SK-N-SH treated with all-trans-retinoic acid at 6 μM for 48 hours (cell line): Measurements from ENCODE around the gene IFRD2.

Experiments used
- ARNTL ChIP-seq: fragments of 450-650 bp; formaldehyde crosslinking; IDR thresholded peaks from 2 replicates; pipeline ENCODE4 v1.5.0; 2020; ENCODE audit warnings: low read depth, mild to moderate bottlenecking, moderate library complexity, borderline replicate concordance
- BACH2 ChIP-seq: fragments of 250-450 bp; sonication (Bioruptor Pico); IDR thresholded peaks from 2 replicates; pipeline ENCODE4 v1.9.0; 2021; ENCODE audit warnings: mild to moderate bottlenecking, borderline replicate concordance
- GLIS3 ChIP-seq: fragments of 250-450 bp; sonication (Bioruptor Pico); IDR thresholded peaks from 2 replicates; pipeline ENCODE4 v1.5.0; 2020; ENCODE audit warnings: mild to moderate bottlenecking, moderate library complexity
- PPARA ChIP-seq: fragments of 250-450 bp; sonication (Bioruptor Pico); IDR thresholded peaks from 2 replicates; pipeline ENCODE4 v1.5.0; 2020; ENCODE audit warnings: mild to moderate bottlenecking, borderline replicate concordance
- RARB ChIP-seq: fragments of 250-450 bp; sonication (Bioruptor Pico); IDR thresholded peaks from 2 replicates; pipeline ENCODE4 v1.8.0; 2021; ENCODE audit warnings: mild to moderate bottlenecking, moderate library complexity
- SNAI2 ChIP-seq: fragments of 250-450 bp; sonication (Bioruptor Pico); IDR thresholded peaks from 2 replicates; pipeline ENCODE4 v1.5.0; 2020; ENCODE audit warnings: mild to moderate bottlenecking, moderate library complexity
- ZFP3 ChIP-seq: fragments of 250-450 bp; sonication (Bioruptor Pico); IDR thresholded peaks from 2 replicates; pipeline ENCODE4 v1.5.0; 2020; ENCODE audit warnings: mild to moderate bottlenecking, moderate library complexity
- ZFP30 ChIP-seq: fragments of 450-650 bp; formaldehyde crosslinking; IDR thresholded peaks from 2 replicates; pipeline ENCODE4 v1.5.0; 2022; ENCODE audit warnings: mild to moderate bottlenecking, moderate library complexity
- TF ChIP-seq, protein P1 (sequence below): fragments of 250-450 bp; sonication (Bioruptor Pico); IDR thresholded peaks from 2 replicates; pipeline ENCODE4 v1.8.0; 2020; ENCODE audit warnings: mild to moderate bottlenecking, moderate library complexity, borderline replicate concordance

- no peak for TF ChIP-seq ZFP30 (CRISPR knock-in tag)
- no peak for TF ChIP-seq GLIS3
- TF ChIP-seq SNAI2: no peak
- TF ChIP-seq RARB (CRISPR knock-in tag): no peak
- no peak for TF ChIP-seq ARNTL
- no peak for TF ChIP-seq BACH2
- no peak for TF ChIP-seq PPARA (CRISPR knock-in tag)
- TF ChIP-seq, protein P1, sequence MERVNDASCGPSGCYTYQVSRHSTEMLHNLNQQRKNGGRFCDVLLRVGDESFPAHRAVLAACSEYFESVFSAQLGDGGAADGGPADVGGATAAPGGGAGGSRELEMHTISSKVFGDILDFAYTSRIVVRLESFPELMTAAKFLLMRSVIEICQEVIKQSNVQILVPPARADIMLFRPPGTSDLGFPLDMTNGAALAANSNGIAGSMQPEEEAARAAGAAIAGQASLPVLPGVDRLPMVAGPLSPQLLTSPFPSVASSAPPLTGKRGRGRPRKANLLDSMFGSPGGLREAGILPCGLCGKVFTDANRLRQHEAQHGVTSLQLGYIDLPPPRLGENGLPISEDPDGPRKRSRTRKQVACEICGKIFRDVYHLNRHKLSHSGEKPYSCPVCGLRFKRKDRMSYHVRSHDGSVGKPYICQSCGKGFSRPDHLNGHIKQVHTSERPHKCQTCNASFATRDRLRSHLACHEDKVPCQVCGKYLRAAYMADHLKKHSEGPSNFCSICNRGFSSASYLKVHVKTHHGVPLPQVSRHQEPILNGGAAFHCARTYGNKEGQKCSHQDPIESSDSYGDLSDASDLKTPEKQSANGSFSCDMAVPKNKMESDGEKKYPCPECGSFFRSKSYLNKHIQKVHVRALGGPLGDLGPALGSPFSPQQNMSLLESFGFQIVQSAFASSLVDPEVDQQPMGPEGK (CRISPR knock-in tag): no peak
- no peak for TF ChIP-seq ZFP3 (CRISPR knock-in tag)
Observed at GRCh38 chr3:50275141-50275995, 16.9 kb downstream of the IFRD2 start.
